Stimulated activated CD8-positive, alpha-beta memory T cell treated with anti-CD3 and anti-CD28 coated beads, Interleukin-15, amount 100 ng/mL, for 1 hour (primary cell): Measurements from ENCODE around the gene INSL6.
"Not testable (repeated sequence)": the region's sequence is repeated elsewhere in the genome, so short reads cannot be mapped to it uniquely, and the experiment has no call there.

Experiments used
- DNase-seq: peaks from one replicate; pipeline ENCODE4 v3.0.0-alpha.2; 2020; ENCODE audit warnings: low read depth

INSL6 gene, protein sequence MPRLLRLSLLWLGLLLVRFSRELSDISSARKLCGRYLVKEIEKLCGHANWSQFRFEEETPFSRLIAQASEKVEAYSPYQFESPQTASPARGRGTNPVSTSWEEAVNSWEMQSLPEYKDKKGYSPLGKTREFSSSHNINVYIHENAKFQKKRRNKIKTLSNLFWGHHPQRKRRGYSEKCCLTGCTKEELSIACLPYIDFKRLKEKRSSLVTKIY

GRCh38 chr9:5185220-5185840 lies at the start of gene INSL6:
Gene INSL6 (minus strand): TSS chr9:5185639. CDS start chr9:5185602, 37 bp downstream.
- no peak for DNase-seq

DNA sequence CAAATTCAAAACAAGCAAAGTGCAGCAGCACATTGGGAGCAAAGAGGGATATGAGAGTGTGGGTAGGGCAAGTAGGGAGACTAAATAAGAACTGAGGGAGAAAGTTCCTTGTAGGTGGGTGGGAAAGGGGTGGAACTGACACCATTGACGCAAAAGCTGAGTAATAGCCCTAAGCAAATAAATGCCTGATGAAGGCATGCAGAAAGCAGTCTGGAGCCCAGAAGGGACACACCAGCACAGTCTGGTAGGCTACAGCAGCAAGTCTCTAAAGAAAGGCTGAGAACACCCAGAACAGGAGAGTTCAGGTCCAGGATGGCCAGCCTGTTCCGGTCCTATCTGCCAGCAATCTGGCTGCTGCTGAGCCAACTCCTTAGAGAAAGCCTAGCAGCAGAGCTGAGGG lies 45.8 kb upstream of the INSL6 start, which contains the start of gene INSL4:
TSS of gene INSL4 (plus strand) at position 208 of the 400 bp plus-strand sequence. CDS start at position 313, 105 bp downstream.
- DNase-seq: no peak

- no peak for DNase-seq
Observed at GRCh38 chr9:5230554-5230953, 45.1 kb upstream of the INSL6 start.

DNA sequence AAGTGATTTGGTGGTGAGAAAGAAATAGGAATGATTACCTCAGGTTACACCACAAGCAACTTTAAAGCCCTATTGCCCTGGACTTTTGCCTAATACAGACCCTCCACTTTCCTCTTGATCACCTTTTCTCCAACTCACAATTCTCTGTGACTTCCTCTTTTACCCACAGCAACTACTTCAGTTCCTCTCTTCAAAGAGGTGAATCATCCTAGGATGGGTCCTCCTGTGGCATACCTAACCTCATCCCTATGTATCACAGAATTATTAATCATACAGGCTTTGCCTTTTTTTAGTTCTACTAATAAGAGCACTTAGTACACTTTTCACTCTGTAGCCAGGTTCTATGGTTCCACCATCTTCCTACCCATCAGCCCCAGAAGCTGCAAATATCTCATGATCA lies 19.6 kb upstream of the INSL6 start:
- DNase-seq: no peak

DNA sequence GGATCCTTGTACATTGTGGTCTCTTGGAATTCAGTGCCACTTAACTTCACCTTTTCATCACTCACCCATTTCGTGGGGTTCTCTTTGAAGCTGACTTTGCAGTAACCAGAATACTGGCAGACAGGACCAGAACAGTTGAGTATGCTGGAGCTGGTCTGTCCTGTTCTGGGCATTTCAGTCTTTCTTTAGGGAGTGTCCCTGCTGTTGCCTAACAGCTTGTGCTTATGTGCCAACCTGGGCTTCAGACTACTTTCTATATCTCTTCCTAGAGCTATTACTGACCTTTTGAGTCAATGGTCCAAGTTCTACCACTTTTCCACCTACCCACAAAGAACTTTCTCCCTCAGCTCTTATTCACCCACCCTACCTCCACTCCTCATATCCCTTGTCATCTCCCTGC lies 10.0 kb upstream of the INSL6 start:
- DNase-seq: no peak

GRCh38 chr9:5193345-5193744 lies 7.9 kb upstream of the INSL6 start:
- DNase-seq: no peak

GRCh38 chr9:5191985-5192384 lies 6.5 kb upstream of the INSL6 start:
- DNase-seq: no peak

GRCh38 chr9:5188060-5188984 lies 2.9 kb upstream of the INSL6 start:
- no peak for DNase-seq

- DNase-seq: no peak
Observed at GRCh38 chr9:5186416-5187169, 1.2 kb upstream of the INSL6 start.

GRCh38 chr9:5184776-5185175 lies 663 bp downstream of the INSL6 start:
- no peak for DNase-seq

GRCh38 chr9:5180631-5181030 lies 4.8 kb downstream of the INSL6 start:
- DNase-seq: not testable (repeated sequence)

- DNase-seq: no peak
Observed at GRCh38 chr9:5178126-5178805, 7.2 kb downstream of the INSL6 start.

DNA sequence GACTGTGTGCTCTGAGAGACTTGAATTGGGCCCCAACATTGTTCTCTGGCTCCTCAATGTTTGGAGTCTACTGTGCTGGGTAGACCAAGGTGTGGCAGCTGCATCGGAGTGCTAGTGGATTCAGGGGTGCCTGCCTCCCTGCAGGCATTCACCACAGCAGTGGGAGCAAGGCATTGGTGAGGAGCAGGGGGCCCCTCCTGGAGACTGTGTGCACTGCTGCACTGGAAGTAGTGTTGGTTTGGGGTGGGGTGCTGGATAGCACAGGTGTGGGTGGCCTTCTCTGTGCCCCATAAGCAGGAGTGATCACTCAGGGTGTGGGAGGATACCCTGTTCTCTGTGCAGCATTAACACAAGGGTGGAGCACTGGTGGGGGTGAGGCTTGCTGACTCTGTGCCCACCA lies 39.2 kb downstream of the INSL6 start:
- DNase-seq: no peak

- DNase-seq: no peak
Observed at GRCh38 chr9:5144217-5144616, 41.2 kb downstream of the INSL6 start.

GRCh38 chr9:5140151-5140550 lies 45.3 kb downstream of the INSL6 start:
- DNase-seq: no peak

- no peak for DNase-seq
Observed at GRCh38 chr9:5122516-5122915, 62.9 kb downstream of the INSL6 start.

- no peak for DNase-seq
Observed at GRCh38 chr9:5122116-5122515, 63.3 kb downstream of the INSL6 start.

- DNase-seq: no peak
Observed at GRCh38 chr9:5113994-5114748, 71.3 kb downstream of the INSL6 start.
